ENCODE results near the gene HOXC10.

Gene HOXC10

DNA sequence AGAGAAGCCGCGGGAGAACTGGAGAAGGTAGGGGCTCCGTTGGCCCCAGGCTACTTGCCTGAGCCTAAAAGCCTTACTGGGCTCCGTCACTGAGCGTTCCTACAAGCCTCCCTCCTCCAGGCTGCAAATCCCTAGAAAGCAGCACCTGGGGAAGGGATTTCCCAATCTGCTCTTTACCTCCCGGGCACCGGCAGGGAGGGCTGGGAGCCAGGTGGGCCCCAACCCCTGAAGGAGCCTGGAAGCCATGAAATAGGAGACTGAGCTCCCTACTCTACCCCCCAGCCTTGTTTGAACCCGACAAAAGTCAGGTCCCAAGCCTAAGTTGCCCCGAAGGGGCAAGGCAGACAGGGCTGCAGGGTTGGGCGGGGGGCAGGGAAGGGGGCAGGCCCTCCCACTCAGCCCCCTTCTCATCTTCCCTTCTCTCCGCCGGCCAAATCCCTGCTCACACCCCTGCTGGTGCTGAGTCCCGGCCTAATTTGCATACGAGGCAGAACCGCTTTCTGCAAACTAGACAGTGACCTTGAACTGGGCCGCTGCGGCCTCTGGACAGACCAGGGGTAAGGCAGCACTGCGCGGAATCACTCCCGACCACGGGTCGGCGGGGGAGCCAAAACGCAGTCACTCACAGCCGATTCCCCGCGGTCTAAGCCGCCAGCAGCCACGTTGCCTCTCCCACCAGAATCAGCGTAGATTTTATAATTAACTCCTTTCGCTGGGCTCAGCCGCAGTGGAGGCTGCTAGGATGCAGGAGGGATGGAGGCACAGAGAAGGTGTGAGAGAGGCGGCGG is 34.0 kb upstream of the HOXC10 start:
- no peak for DNase-seq

DNA sequence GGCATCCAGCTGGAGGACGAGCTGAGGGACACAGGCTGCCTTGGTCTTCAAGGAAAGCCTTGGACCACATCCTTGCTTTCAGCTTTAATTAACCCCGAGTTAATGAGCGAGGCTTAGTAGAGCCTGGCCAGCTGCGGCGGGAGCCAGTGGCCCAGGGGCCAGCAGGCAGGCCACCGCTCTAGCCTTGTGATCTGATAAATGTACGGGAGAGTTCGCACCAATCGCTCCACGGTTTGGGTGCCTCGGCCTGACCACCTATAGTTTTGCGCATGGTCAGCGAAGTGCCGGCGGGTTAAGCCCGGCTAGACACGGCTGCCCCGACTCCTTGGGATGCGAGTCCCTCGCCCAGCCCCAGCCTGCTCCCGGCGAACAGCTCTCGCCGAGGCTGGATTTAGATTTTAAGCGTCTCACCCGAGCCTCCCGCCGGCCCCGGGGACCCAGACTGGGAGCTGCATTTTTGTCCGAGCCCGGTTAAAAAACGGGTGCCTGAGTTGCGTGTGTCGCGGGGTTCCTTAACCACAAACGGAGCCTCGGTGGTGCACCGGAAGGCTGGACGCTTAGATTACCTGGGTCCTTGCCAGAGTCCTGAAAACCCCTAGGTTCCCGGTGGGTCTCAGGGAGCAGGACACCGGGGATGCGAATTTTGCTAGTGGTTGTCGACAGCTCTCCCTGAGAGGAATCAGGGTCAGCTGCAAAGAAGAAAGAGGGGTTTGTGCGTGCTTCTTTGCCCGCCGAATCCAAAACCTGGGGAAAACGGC is 33.2 kb upstream of the HOXC10 start:
- DNase-seq: no peak

DNA sequence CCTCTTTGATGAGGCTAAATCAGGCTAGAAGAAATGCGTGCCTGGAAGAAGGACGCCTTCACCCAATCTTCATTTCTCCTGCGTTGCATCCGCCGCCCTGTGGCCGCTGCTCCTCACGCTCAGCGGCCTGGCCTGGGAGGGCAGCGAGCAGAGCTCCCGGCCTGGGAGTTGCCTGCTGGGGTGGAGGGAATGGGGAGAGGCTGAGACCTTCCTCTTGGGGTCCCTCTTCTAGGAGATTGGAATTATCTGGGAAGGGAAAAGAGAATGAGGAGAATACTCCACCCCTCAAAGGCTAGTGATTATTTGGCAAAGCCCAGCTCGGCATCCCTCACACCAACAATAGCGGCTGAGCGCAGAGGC is 32.6 kb upstream of the HOXC10 start:
- DNase-seq: no peak

DNA sequence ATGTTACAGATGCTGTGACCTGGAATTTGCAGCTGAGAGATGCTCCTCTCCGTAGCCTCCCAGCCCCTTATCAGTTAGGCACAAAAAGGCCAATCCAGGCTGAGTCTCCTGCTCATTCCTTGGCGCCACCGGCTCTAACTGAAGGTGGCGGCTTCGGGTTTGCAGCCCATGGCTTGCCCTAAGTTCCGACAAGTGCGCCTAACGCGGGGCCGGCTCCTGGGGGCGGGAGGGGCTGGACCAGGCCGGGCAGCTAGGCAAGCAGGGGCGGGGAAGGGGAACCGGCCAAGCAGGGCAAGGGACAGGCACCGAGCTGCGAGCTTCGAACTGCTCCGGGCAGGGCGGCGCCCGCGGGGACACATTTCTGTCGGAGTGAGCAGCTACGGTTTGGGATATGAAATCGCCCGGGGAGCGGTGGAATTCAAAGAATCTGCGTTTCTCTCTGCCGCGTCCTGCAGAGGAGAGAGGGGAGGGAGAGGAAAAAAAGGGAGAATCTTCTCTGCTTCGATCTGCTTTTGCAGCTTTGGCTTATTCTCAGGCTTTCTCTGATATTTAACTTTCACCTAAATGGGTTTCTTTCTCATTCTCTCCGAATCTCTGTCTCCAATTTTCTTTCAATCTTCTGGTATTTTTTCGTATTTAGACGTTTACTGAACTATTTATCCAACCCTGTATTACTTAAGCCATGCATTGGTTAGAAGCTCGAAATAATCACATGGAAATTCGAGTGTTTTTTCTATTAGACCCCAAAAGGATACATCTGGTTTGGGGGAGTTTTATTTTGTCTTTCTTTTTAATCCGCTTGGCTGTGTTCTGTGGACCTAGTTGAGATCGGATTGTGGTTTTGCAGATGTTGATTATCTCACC is 31.8 kb upstream of the HOXC10 start:
- DNase-seq: no peak

DNA sequence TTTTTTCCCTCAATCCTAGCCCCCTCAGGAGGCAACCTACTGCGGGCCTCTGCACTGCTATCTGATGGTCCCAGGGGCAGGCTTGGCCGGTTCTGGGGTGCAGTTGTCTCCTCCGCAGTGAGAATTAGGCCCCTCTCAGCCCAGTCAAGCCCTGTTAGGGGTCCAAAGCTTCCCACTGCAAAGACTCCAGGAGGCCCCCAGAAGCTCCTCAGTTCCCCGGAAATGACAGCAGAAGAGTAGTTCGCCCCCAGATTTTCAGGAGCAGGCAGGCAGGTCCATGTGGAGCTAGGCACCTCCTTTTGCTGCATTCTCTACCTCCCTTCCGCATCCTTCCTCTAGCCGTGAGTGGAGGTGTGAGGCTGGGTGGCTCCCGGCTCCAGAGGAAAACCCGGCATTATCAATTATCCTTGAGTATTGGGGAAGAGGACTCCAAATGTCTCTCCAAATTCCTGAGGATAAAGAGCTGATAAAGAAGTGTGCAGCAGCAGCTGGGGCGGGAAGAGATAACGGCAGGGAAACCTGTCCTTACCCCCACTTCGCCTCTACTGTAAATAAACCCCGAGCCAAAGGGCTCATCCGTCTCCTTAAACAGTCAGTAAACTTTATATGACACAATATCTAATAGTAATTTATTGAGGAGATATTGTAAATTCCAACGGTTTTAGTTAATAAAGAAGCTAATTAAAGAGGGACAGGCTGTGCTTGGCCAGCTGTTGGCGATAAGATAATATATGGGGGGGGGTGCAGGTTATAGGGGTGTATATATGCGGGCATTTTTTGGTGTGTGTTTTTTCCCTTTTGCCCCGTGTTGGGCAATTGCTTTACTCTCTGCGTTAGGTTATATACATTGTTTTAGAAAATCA is 30.9 kb upstream of the HOXC10 start:
- DNase-seq: no peak

DNA sequence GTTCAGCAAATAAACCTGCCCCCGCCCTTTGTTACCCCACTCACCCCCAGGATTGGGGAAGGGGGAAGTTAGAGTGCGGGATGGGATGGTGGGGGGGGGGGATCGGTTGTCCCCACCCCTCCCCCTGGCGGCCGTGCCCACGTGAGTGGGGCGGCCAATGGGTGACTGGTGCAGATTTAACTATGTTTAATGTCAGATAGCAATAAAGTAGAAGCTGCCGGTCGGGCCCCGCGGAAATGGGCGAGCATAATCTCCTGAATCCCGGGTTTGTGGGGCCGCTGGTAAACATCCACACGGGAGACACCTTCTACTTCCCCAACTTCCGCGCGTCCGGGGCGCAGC is 30.3 kb upstream of the HOXC10 start, which contains the start of gene HOXC12:
Gene HOXC12, plus strand, starts transcription at position 210 of the 342 bp plus-strand sequence. Its CDS starts 27 bp downstream, at position 237.
- DNase-seq: no peak

DNA sequence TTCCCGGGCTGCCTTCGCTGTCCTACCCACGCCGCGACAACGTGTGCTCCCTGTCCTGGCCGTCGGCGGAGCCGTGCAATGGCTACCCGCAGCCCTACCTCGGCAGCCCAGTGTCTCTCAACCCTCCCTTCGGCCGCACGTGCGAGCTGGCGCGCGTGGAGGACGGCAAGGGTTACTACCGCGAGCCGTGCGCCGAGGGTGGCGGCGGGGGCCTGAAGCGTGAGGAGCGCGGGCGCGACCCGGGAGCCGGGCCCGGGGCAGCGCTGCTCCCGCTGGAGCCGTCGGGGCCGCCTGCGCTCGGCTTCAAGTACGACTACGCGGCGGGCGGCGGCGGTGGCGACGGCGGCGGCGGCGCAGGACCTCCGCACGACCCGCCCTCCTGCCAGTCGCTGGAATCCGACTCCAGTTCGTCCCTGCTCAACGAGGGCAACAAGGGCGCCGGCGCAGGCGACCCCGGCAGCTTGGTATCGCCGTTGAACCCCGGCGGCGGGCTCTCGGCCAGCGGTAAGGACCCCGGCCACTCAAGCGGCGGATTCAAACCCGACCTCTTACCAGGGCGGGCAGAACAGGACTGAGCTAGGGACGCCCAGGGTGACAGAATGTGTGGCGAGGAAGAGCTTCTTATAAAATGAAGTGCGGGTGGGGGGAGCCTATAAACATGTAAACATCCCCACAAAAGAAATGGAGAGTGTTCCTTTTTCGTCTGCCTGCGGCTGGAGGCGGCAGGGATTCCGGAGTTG is 29.7 kb upstream of the HOXC10 start:
- no peak for DNase-seq

DNA sequence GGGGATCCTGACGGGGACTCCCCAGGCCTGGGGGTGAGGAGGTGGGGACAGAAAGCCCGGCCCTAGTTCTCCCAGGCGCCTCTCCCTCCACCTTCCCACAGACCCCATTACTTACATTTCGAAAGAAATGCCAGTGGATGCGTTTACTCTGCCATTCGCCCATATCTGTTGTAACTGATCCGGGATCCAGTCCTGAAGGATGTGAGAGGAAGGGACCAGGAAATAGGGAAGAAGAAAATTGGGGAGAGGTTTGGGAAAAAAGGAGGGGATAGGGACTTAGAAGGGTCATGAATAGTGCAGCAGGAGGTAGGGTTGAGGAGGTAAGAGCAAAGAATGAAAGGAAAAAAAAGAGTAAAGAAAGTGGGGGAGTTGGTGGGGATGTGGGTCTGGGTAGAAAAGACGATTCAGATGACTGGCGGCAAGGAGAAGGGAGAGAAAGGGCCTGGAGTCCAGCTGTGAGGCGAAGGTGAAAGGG is 29.1 kb upstream of the HOXC10 start:
- no peak for DNase-seq

DNA sequence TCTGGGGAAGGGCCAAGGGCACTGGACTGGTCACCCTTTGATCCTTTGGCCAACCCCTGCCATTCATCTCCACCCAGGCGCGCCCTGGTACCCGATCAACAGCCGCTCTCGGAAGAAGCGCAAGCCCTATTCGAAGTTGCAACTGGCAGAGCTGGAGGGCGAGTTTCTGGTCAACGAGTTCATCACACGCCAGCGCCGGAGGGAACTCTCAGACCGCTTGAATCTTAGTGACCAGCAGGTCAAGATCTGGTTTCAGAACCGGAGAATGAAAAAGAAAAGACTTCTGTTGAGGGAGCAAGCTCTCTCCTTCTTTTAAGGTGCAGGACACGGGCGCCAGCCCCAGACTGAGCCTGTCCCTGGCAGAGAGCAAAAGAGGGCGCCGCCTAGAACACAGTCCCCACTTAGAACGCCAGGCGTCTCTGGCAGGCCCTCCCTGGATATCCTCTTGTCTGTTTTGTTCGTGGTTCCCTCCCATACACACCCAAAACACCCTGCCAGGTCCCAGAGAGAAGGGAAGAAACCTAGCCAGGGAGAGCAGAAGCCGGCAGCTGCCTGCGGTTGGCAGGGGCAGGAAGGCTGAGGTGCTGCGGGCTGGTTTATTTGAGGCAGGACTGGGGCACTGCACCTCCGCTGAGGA is 28.6 kb upstream of the HOXC10 start:
- peak; percentile 26 for DNase-seq

DNA sequence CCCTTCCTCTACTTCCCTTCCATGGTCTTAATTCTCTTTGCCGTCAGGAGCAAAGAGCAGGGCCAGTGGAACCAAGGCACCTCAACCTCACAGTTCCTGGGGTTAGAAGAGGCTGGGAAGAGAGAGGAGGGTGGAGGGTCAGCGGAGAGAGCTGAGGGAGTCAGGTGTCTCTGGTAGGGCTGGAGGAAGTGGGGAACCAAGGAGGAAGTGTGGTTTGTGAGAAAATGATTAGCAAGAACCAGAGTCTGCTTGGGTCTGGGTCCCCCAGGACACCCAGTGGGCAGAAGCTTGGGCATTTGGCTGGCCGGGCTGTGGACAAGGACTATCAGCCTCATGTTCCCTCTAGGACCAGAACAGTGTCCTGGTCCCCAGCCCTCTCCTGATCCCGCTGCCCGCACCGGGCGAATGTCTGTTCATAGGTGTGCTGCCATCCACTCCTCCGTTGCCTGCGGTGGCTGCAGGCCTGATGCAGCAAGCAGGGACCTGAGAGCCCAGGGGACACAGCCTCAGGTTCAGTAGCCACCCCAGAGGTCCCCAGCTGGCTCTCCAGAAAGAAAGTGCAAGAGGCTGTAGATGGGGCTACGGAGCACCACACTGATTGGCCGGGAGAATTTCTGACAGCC is 27.9 kb upstream of the HOXC10 start:
- no peak for DNase-seq

DNA sequence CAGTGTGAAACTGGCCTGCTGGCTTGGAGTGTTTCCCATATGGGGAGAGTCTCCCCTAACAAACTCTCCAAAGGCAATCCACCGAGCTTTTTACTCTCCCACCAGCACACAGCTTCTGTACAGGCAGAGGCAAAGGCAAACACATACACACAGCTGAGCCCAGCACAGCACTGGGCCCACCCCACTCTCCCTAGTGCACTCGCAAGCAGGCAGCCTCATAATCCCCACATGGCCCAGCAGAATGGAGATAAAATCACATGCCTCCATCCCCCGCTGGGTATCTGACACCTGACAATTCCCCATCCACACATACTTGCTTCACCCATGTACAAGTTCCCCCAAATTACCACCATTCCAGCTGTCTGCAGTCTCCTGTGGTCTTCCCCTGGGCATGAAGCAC is 26.8 kb upstream of the HOXC10 start:
- DNase-seq: no peak

DNA sequence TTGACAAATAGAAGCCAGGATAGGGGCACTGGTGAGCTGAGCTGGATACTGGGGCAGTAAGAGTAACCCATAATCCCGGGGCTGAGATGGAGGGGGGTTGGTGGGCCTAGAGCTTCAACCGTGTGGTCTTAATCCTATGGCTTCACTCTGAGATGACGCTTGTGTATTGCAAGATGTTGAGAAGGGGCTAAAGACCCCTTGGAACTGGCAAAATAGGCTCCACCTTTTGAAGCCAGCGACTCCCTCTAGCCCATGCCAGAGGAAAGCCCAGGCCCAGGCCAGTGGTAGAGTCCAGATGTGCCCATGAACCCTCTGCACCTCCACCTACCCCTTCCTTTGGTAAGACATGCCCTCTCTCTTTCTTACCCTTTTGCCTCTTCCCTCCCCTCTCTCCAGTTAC is 25.6 kb upstream of the HOXC10 start:
- DNase-seq: no peak

DNA sequence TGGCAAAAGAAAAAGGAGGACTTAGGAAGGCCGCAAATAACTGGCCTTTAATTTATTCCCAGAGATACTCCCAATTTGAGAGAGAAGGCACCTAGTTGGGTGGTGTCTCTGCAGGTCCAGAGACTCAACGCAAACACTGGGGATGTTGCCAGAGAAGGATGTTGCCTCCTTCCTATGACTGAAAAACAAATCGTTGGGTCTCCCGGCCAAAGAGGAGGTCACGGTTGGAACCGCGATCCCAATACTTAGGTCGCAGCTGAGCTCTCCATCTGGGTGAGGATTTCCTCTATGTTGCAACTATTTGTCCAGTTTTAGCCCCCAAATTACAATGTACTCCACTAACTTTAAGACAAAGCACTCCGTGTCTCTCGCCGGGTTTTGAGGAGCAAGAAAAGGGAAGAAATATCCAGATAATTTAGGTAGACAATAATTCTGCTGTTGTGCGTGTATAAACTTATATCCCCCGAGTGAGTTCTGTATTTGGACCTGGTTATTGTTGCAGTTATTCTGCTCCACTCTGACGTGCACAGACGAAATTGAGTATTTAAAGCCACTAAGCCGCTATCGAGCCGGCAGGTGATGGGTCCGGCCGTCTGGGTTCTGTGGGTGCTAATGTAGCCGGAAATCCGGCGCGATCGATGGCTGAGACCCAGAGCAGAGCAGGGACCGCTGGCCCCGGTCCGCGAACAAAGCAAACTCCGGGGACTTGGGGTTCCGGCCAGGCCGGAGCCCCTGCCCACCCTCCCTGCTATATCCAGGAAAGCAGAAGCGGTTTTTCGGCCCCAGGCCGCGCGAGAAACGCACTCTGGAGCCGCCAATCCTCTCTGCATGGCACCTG is 24.5 kb upstream of the HOXC10 start:
- DNase-seq: no peak

DNA sequence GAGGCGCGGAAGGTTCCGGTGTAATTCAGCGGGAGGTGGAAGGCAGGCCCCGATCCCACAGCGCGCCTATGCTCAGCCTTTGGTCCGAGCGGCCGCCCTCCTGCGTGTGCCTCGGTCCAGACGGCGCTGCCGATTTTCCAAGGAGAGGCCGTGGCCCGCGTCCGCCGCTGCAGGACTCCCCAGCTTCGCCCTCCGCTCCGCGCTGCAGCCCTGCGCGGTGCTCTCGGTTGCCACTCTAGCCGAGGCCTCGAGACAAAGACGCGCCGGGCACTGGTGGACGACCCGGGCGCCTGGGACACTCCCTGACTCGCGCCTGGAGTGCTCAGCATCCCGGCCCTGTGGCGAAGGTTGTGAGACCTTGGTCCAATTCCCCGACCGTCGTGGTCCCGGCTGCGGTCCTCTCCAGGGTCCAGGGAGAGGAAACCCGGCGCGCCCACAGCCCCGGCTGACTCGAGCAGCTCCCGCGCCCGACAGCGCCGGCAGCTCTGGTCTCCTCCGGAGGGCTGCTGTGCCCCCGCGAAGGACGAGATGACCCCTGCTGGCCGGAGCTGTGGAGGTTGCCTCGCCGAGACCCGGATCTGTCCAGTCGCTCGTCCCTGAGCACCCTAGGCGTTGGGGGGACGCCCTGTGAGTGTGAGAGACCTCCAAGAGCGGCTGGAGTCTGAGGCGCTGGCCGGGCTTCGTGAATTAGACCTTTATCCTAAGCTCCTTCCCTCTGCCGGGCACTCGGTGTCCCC is 23.8 kb upstream of the HOXC10 start:
- DNase-seq: no peak

DNA sequence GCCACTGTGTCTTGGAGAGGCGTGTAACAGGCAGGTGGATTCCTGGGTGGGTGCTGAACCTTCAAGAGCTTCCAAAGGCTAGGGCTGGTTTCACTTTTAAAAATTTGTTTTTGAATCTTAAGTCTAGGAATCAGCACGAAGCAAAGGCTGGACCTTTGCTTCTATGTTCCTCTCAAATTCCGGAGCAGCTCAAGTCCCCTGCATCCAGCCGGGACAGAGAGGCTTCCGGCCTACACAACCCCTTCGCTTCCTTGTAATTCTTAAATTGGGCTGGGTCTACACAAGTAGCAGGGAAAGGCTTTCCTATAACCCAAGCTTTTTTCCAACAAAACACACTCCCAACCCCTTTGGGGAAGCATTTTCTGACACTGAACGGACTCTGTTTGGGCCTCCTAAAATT is 21.9 kb upstream of the HOXC10 start:
- no peak for DNase-seq

DNA sequence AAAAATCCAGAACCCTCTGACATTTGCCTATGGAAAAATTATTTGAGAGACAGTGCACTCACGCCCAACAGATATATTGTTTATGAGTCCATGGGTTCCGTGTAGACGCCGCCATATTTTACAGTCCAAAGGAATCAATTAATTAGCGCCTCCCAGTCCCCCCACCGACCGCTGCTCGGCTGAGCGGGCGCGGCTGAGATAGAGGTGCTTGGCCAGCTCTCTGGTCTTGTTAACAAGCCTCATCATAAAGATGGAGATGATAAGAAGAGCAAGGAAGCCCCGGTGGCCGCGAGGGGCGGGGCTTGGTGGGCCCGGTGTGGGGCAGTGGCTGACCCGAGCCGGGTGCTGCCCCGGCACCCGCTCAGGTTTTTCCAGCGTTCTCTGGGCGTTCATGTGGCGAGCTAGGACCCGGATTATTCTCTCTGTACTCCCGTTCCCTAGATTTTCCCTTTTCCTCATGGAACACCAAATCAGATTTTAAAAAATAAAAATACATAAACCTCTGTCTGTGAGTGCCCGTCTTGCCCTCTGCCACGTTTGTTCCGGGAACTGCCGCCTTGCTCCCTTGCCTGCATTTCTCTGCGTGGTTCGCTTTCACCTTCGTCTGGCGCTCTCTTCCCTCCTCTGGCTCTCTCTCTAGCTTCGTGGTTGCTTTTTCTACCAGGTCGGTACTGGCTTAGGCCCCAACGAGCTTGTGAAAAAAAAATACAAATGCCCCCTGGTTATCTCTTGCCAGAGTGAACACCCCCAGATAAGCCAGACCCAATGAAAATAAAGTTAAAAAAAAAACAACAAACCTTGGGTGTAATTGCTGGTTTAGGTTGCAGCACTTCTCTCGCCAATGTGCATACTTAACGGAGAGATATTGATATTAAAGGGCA is 21.3 kb upstream of the HOXC10 start:
- no peak for DNase-seq

DNA sequence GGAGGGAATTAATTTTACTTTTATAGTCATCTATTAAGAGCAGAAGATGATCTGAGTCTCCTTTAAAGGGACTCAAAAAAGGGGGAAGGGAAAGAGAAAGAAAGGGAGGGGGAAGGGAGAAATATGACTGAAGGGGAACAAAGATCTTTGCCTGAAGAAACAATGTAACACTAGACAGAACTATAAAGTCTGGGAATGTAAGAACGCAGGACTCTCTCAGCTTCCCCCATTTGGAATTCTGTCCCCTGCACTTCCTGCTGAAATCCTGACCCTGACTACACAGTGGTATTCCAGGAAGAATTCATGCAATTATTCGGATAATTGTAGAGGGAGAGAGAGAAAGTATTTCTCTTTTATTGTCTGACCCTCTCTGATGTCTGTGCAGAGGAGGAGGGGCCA is 20.6 kb upstream of the HOXC10 start:
- DNase-seq: no peak

Data from stimulated activated CD4-positive, alpha-beta T cell treated with anti-CD3 and anti-CD28 coated beads, Interleukin-15, amount 100 ng/mL, for 24 hours (primary cell).